ENCODE data around the gene UCHL3.

Gene UCHL3

DNA sequence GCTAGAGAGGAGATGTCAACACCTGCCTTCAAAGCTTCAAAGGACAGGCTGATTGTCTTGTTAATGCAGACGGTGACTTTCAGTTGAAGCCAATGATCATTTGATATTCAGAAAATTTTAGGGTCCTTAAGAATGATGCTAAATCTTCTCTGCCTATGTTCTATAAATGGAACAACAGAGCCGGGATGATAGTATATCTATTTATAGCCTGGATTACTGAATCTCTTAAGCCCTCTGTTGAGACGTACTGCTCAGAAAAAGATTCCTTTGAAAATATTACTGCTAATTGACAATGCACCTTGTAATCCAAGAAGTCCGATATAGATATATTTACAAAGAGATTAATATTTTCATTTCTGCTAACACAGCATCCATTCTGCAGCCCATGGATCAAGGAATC is 50.8 kb downstream of the UCHL3 start:
- no peaks in the 10 kb centered on the region for H3K9me3 Mint-ChIP-seq
- peaks cover 22% of the 10 kb centered on the region for H3K36me3 Mint-ChIP-seq (ENCODE audit: low read depth)
- peaks cover 27% of the 10 kb centered on the region for H3K4me1 Mint-ChIP-seq
- TF ChIP-seq, protein P1, sequence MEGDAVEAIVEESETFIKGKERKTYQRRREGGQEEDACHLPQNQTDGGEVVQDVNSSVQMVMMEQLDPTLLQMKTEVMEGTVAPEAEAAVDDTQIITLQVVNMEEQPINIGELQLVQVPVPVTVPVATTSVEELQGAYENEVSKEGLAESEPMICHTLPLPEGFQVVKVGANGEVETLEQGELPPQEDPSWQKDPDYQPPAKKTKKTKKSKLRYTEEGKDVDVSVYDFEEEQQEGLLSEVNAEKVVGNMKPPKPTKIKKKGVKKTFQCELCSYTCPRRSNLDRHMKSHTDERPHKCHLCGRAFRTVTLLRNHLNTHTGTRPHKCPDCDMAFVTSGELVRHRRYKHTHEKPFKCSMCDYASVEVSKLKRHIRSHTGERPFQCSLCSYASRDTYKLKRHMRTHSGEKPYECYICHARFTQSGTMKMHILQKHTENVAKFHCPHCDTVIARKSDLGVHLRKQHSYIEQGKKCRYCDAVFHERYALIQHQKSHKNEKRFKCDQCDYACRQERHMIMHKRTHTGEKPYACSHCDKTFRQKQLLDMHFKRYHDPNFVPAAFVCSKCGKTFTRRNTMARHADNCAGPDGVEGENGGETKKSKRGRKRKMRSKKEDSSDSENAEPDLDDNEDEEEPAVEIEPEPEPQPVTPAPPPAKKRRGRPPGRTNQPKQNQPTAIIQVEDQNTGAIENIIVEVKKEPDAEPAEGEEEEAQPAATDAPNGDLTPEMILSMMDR (IDR thresholded peaks at IDR 0.05; ENCODE audit: unreplicated experiment in 3 of 3) = no peak
- no peak overlapping the region for H3K4me3 Mint-ChIP-seq
- no peak overlapping the region for H3K27ac Mint-ChIP-seq
- H3K27me3 Mint-ChIP-seq (ENCODE audit: low read depth) = no peaks in the 10 kb centered on the region

DNA sequence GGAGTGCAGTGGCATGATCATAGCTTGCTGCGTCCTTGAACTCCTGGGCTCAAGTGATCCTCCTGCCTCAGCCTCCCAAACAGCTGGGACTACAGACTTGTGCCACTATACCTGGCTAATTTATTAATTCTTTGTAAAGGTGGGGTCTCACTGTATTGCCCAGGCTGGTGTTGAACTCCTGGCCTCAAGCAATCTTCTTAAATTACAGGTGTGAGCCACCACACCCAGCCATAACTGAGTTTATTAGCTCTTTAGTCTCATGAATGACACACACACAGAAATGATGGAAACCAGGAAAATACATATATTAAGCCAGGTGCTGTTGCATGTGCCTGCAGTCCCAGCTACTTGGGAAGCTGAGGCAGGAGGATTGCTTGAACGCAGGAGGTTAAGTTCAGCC is 53.4 kb downstream of the UCHL3 start:
- peaks cover 3% of the 10 kb centered on the region for H3K4me1 Mint-ChIP-seq
- H3K4me3 Mint-ChIP-seq = no peak overlapping the region
- peaks cover 26% of the 10 kb centered on the region for H3K36me3 Mint-ChIP-seq (ENCODE audit: low read depth)
- H3K9me3 Mint-ChIP-seq = no peaks in the 10 kb centered on the region
- H3K27me3 Mint-ChIP-seq (ENCODE audit: low read depth) = no peaks in the 10 kb centered on the region
- TF ChIP-seq, protein P1 (IDR thresholded peaks at IDR 0.05; ENCODE audit: unreplicated experiment in 3 of 3) = no peak
- H3K27ac Mint-ChIP-seq = no peak overlapping the region

DNA sequence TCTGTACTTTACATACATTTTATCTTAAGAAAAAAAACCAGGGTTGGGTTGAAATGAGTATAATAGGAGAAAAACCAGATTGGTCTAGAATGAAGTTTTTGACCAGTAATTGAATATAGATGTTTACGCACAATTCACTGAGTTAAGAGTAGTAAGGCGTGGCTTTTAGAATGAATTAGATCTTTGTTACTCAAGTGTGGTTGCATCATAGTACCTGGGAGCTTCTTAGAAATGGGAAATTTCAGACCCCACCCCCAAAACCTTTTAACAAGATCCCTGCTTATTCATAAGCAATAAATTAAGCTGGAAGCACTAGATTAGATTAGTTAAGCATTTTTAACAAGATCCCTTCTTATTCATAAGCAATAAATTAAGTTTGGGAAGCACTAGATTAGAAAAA is 57.9 kb downstream of the UCHL3 start:
- H3K36me3 Mint-ChIP-seq (ENCODE audit: low read depth) = peaks cover 14% of the 10 kb centered on the region
- no peak overlapping the region for H3K4me3 Mint-ChIP-seq
- no peaks in the 10 kb centered on the region for H3K9me3 Mint-ChIP-seq
- TF ChIP-seq, protein P1 (IDR thresholded peaks at IDR 0.05; ENCODE audit: unreplicated experiment in 3 of 3) = no peak
- no peaks in the 10 kb centered on the region for H3K4me1 Mint-ChIP-seq
- no peaks in the 10 kb centered on the region for H3K27me3 Mint-ChIP-seq (ENCODE audit: low read depth)
- H3K27ac Mint-ChIP-seq = no peak overlapping the region

DNA sequence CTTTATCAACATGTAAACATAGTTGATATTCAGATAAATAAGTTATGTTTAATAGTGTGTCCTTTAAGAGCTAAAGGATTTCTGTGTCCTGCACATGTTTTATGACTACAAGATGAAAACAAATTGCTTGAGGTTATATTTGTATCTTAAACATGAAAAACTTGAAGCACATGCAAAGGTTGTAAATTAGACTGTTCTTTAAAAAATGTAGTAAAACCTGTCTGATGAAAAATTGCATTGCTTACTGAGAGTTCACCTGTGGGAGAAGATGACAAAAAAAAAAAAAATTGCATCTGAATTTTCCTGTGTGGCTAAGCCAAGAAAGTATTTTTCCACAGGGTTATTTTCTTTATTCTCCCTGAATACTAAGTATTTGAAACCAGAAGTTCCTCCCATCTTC is 60.9 kb downstream of the UCHL3 start:
- H3K4me1 Mint-ChIP-seq = no peaks in the 10 kb centered on the region
- H3K36me3 Mint-ChIP-seq (ENCODE audit: low read depth) = peaks cover 14% of the 10 kb centered on the region
- H3K27ac Mint-ChIP-seq = no peak overlapping the region
- H3K27me3 Mint-ChIP-seq (ENCODE audit: low read depth) = no peaks in the 10 kb centered on the region
- H3K9me3 Mint-ChIP-seq = no peaks in the 10 kb centered on the region
- TF ChIP-seq, protein P1 (IDR thresholded peaks at IDR 0.05; ENCODE audit: unreplicated experiment in 3 of 3) = no peak
- H3K4me3 Mint-ChIP-seq = no peak overlapping the region

DNA sequence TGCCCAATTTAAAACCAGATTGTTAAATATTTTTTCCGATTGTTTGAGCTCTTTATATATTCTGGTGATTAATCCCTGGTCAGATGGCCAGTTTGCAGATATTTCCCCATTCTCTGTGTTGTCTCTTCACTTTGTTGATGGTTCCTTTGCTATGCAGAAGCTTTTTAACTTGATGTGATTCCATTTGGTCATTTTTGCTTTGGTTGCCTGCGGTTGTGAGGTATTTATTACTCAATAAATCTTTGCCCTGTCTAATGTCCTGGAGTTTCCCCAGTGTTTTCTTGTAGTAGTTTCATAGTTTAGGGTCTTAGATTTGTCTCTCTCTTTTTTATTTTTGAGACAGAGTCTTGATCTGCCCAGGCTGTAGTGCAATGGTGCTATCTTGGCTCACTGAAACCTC is 62.8 kb downstream of the UCHL3 start:
- H3K27me3 Mint-ChIP-seq (ENCODE audit: low read depth) = no peaks in the 10 kb centered on the region
- H3K4me3 Mint-ChIP-seq = no peak overlapping the region
- H3K36me3 Mint-ChIP-seq (ENCODE audit: low read depth) = peaks cover 9% of the 10 kb centered on the region
- H3K4me1 Mint-ChIP-seq = no peaks in the 10 kb centered on the region
- H3K9me3 Mint-ChIP-seq = no peaks in the 10 kb centered on the region
- H3K27ac Mint-ChIP-seq = no peak overlapping the region
- TF ChIP-seq, protein P1 (IDR thresholded peaks at IDR 0.05; ENCODE audit: unreplicated experiment in 3 of 3) = no peak

DNA sequence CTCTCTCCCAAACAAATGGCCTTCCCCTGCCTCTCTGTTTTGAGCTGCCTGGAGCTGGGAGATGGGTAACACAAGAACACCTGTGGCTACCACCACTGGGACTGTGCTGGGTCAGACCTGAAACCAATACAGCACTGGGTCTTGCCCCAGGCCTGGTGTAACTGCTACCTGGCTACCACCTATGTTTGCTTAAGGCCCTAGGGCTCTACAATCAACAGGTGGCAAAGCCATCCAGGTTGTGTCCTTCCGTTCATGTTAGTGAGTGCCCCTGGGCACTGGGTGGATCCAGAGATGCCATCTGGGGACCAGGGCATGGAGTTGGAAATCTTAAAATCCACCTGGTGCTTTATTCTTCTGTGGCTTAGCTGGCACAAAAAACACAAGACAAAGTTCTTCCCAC is 67.6 kb downstream of the UCHL3 start:
- TF ChIP-seq, protein P1 (IDR thresholded peaks at IDR 0.05; ENCODE audit: unreplicated experiment in 3 of 3) = no peak
- H3K27ac Mint-ChIP-seq = no peak overlapping the region
- no peaks in the 10 kb centered on the region for H3K9me3 Mint-ChIP-seq
- no peak overlapping the region for H3K4me3 Mint-ChIP-seq
- H3K4me1 Mint-ChIP-seq = no peaks in the 10 kb centered on the region
- no peaks in the 10 kb centered on the region for H3K27me3 Mint-ChIP-seq (ENCODE audit: low read depth)
- no peaks in the 10 kb centered on the region for H3K36me3 Mint-ChIP-seq (ENCODE audit: low read depth)

All from nephron (organoid).